Activated gamma-delta T cell treated with anti-CD3 and anti-CD28 coated beads, Interleukin-2, amount 50 U/mL, for 16 hours (primary cell): ENCODE data around the gene OSGIN1.

ENCODE experiments used
- DNase-seq: peaks from one replicate; pipeline ENCODE4 v3.0.0-alpha.2; 2020; ENCODE audit warnings: low read depth

The OSGIN1 gene

GRCh38 chr16:83971165-83972130 lies 18.4 kb downstream of the OSGIN1 start:
- DNase-seq, result no peak

GRCh38 chr16:83972256-83973008 lies 19.4 kb downstream of the OSGIN1 start:
- DNase-seq, result no peak

DNA sequence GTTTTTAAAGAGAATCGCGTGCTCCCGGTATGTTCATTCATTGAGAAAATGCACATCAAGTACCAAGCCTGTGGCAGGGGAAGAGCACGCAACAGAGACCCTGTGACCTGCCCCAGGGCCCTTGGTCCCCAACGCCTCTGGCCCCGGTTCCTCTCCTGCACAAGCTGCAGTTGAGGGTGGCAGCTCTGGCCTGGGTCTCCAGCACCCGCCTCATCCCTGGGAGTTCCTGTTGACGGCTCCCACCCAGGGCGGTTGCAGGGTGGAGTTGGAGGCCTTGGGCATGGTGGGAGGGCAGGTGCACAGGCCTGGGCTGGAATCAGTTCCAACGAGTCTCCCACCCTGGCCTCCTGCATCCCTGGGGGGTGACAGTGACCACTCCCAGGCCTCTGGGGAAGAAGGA lies 20.0 kb downstream of the OSGIN1 start:
- DNase-seq, result no peak

DNA sequence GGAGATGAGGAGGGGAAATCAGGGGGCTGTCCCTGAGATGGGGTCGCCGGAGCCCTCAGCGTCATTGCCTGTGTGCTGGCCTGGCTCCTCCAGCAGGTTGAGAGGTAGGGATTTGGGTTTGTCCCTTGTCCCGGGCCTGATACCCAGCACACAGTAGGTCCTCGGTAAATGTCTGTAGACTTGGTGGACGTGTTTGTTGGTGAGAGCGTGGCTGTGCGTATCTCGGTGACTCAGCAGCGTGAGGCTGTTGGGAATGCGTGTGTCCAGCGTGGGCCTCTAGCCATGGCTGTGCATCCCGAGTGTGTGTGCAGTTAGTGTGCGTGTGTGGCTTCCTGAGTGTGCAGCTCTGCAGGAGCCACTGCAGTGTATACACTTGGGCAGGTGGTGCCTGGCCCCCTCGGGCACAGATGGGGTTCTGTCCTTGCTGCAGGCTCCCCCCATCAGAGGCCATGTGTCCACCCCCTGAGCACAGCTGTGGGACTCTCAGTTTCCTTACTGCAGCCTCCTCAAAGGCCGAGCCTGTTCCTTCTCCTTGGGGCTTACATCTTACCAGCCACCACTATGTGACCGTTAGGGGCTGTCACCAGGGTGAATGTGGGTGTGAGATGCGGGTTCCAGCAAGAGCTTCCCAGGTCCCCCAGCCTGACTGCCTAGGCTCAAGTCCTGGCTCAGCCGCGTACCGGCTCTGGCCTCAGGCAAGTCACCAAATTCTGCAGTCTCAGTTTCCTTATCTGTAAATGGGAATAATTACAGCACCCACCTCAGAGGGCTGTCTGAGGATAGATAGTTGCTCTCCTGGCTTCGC lies 20.7 kb downstream of the OSGIN1 start:
- DNase-seq, result no peak

DNA sequence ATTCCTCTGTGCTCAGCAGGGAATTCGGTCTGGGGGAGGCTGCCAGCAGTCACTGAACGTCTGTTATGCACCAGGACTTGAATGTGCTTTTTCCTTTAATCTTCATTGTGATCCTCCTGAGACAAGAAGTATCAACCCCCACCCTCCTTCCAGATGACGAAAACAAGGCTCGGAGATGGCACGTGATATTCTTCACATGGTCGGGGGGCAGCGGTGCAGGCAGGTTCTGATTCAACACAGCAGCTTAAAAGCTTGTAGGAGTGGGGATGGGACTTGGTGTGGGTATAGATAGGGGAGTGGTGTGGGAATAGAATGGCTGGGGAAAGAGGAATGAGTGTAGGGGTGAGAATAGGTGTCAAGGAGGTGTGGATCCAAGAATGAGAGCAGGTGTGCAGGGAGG lies 21.4 kb downstream of the OSGIN1 start:
- no peak for DNase-seq

DNA sequence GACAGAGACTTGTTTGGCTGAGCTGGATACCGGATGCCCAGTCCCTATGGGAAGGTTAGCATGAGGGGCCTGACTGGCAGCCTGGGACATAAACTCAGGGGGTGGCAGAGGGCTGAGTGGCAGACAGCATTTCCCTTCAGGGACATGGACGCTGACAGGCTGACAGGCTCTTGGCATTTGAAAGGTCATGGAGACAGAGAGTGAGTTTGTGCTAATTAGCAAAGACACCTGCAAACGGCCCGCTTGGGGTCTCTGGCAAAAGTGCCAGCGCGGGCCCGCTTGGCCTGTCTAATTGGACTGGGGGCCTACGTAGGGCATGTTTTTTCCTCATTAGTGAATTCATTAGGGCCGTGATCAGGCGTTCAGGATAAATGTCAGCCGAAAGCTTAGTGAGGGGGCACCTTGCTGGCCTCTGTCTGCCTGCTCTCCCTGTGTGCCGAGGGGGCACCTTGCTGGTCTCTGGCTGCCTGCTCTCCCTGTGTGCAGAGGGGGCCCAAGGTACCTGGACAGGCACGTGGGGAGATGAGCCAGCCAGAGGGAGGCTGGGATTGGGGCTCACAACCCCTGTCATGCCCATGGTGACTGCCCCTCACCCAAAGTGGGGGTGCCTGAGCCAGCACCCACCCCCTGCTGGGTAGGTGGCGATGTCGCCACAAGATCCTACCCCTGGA lies 22.7 kb downstream of the OSGIN1 start:
- DNase-seq, result no peak

DNA sequence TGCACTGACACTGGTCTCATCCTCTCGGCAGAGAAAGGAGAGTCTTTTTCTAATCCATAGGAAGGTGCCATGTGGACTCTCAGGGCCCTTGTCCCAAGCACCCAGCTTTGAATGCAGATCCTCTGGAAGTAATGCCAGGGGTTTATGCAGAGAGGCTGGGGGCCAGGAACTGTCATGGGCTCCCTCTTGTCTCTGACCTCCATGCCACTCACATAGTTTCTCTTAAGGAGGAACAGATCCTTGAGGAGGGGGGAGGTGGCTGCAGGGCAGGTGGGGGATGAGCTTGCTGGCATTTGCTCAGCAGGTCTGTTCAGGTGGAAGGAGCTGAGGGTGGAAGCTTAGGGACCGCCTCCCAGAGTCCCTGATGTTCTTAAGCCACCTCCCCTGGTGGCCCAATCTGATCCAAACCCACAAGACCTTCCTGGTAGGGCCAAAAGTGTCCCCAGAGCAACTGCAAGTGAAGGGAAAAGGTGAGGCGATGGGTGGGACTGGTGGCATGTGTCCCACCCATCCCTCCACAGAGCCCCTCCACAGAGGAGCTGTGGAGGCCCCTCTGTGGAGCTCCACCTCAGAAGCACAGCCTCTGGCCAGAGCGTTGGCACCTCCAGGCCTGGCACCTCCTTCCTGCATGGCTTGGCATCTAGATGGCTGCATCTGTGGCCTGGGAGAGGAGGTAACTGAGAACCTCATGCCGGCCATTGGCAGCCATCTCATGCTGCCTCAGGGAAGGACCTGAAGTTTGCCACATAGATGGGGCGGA lies 24.2 kb downstream of the OSGIN1 start:
- DNase-seq, result no peak

GRCh38 chr16:83978401-83978904 lies 25.4 kb downstream of the OSGIN1 start:
- DNase-seq, result no peak

DNA sequence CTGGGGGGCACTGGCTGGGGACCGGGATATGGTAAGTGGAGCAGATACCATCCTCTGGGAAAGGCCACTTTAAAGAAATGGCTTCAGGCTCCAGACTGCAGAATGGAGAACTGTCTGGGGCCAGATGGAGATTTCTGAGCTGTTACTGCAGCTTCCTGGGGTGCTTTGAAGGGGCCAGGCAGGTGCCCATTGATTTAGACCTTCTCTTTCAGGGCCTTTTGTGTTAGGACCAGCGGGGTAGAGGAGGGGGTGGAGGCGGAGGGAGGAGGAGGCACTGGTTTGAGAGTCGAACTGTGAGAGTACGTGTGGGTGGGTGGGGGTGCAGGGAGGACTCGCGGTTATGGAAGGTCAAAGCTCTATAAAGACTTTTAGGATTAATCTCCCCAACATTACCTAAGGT lies 26.4 kb downstream of the OSGIN1 start:
- DNase-seq, result no peak

- DNase-seq, result no peak
Measured at GRCh38 chr16:83980794-83981193, 27.8 kb downstream of the OSGIN1 start.

DNA sequence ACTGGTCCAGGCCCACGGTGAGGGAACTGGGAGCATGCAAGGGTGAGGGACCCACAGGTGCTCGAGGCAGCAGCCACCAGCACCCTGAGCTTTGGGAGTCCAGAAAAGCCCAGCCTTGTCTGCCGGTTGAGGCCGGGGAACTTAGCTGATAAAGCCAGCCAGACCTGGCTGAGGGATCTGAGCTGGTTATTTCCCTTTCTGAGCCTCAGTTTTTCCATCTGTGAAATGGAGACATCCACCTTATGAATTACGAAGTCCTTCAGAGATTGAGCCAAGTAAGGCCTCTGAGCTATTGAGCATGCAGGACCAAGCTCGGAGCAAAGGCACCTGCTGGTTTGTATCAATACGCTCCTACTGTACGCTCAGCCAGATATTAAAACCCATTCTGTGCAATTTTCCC lies 28.8 kb downstream of the OSGIN1 start:
- DNase-seq, result no peak

- no peak for DNase-seq
Measured at GRCh38 chr16:83983491-83983890, 30.5 kb downstream of the OSGIN1 start.

- DNase-seq, result no peak
Measured at GRCh38 chr16:83989300-83989699, 36.3 kb downstream of the OSGIN1 start.

DNA sequence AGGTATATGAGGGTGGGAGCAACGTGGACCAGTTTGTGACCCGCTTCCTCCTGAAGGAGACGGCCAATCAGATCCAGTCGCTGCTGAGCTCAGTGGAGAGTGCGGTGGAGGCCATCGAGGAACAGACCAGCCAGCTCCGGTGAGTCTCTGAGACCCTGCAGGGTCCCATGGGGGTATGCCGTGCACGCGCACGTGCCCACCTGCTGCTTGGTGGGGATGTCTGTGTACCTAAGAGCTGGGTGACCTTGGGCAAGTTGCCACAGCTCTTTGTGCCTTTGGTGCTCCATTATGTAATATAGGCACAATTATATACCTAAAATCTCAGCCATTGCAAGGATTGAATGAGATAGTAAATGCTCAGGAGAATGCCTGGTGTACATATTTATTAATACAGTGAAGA lies 37.5 kb downstream of the OSGIN1 start:
- DNase-seq, result no peak

DNA sequence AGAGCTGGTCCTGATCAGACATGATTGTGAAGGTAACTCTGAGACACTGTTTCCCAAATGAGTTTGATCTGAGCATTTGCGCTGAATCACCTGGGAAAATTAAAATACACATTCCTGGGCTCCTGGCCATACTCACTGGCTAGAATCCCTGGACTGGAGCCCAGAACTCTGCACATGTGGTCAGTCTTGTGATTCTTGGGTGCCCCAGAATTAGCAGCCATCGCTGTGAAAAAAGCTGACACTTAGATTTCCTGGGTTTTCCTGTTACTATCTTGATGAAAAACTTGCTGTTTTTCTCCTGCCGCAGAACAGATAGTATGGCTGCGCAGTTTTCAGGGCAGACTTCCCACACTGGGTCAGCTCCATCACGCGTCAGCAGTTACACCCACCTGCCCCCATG lies 39.6 kb downstream of the OSGIN1 start:
- DNase-seq, result no peak

GRCh38 chr16:83994087-83994486 lies 41.0 kb downstream of the OSGIN1 start:
- DNase-seq, result no peak

- no peak for DNase-seq
Measured at GRCh38 chr16:83994703-83995102, 41.7 kb downstream of the OSGIN1 start.

DNA sequence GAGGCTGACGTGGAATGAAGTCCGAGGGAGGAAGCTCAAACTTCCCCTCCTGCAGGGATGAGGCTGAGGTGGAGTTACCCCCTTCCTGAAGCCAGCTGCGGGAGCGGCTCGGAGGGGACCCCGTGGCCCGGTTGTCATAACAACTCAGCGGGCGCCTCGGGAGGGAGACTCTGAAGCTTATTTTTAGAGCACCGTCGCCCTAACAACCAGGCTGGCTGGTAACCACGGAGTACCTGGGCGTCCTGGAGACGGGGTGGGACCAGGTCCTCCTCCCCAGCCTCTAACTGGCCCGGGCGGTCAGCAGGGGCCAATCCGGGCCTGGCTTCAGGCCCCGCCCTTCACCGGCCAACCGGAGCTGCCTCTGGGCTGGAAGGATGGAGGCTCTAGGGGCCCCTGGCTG lies 42.7 kb downstream of the OSGIN1 start:
- DNase-seq, result no peak

- no peak for DNase-seq
Measured at GRCh38 chr16:83996481-83997252, 43.6 kb downstream of the OSGIN1 start.

GRCh38 chr16:83998091-83998490 lies 45.1 kb downstream of the OSGIN1 start:
- DNase-seq, result no peak
